HG02763 (cell line): Measurements from ENCODE around the gene CRTC2.

ENCODE experiments used
- ATAC-seq: cut with Tn5 transposase; IDR thresholded peaks from one replicate; pipeline ENCODE4 v1.9.1; 2021; ENCODE audit warnings: mild to moderate bottlenecking, moderate library complexity; ENCODE audit not compliant: unreplicated experiment

Gene CRTC2

DNA sequence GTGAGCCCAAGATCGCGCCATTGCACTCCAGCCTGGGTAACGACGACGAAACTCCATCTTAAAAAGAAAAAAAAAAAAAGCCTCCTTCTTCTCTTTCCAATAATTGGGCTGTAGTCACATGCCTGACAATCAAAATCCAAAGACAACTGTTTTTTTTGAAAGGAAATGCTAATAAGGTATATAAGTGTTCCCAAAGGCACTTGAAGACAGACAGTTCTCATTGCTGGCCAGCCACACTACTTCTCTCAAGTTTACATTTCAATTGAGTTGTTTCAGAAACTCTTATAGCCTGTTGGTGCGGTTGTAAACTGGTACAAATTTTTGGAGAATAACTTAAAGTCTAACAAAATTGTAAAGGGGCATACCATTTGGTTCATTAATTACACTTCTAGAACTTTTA is 58.9 kb downstream of the CRTC2 start:
- no peak for ATAC-seq
